Ishikawa (cell line): ENCODE measurements around the gene DLST.
A peak's percentile ranks its signal among the peaks of the same experiment; 100 is the strongest.

ENCODE experiments used
- CEBPB ChIP-seq: IDR thresholded peaks from 2 replicates; pipeline ENCODE4 v1.6.1; 2012
- CREB1 ChIP-seq: IDR thresholded peaks from 2 replicates; pipeline ENCODE4 v1.6.1; 2012; ENCODE audit warnings: low read depth
- EGR1 ChIP-seq: IDR thresholded peaks from 2 replicates; pipeline ENCODE4 v1.6.1; 2012
- EP300 ChIP-seq: IDR thresholded peaks from 2 replicates; pipeline ENCODE4 v1.6.1; 2012; ENCODE audit warnings: borderline replicate concordance
- FOXM1 ChIP-seq: IDR thresholded peaks from 2 replicates; pipeline ENCODE4 v1.6.1; 2012; ENCODE audit warnings: low read depth, borderline replicate concordance
- MAX ChIP-seq: IDR thresholded peaks from 2 replicates; pipeline ENCODE4 v1.6.1; 2012
- NFIC ChIP-seq: IDR thresholded peaks from 2 replicates; pipeline ENCODE4 v1.6.1; 2012
- RAD21 ChIP-seq: IDR thresholded peaks from 2 replicates; pipeline ENCODE4 v1.6.1; 2012; ENCODE audit warnings: low read depth
- REST ChIP-seq: IDR thresholded peaks from 2 replicates; pipeline ENCODE4 v1.6.1; 2012; ENCODE audit warnings: low read depth, mild to moderate bottlenecking
- TAF1 ChIP-seq: IDR thresholded peaks from 2 replicates; pipeline ENCODE4 v1.6.1; 2012; ENCODE audit warnings: low read depth, mild to moderate bottlenecking
- TCF12 ChIP-seq: IDR thresholded peaks from 2 replicates; pipeline ENCODE4 v1.6.1; 2012; ENCODE audit warnings: low read depth
- TEAD4 ChIP-seq: IDR thresholded peaks from 2 replicates; pipeline ENCODE4 v1.6.1; 2012
- USF1 ChIP-seq: IDR thresholded peaks from 2 replicates; pipeline ENCODE4 v1.6.1; 2012
- YY1 ChIP-seq: IDR thresholded peaks from 2 replicates; pipeline ENCODE4 v1.6.1; 2012; ENCODE audit warnings: low read depth
- ZBTB7A ChIP-seq: IDR thresholded peaks from 2 replicates; pipeline ENCODE4 v1.6.1; 2012; ENCODE audit warnings: low read depth

DLST gene

GRCh38 chr14:74912111-74912510 is 30.4 kb downstream of the DLST start:
- TF ChIP-seq YY1, result no peak
- no peak for TF ChIP-seq USF1
- TF ChIP-seq TAF1, result no peak
- no peak for TF ChIP-seq EGR1

GRCh38 chr14:74912801-74913200 is 31.1 kb downstream of the DLST start:
- TF ChIP-seq TAF1 (no peak), YY1 (no peak), TCF12 (no peak), EP300 (no peak), RAD21 (no peak), USF1 (no peak), CREB1 (no peak), NFIC (no peak), TEAD4 (no peak), FOXM1 (no peak), REST (no peak), CEBPB (no peak), MAX (no peak), EGR1 (no peak)

- TF ChIP-seq CREB1 (no peak), CEBPB (no peak), YY1 (no peak), USF1 (no peak), EP300 (no peak), MAX (no peak), REST (no peak), TEAD4 (no peak), NFIC (no peak), FOXM1 (no peak), TAF1 (no peak), ZBTB7A (no peak), EGR1 (no peak), TCF12 (no peak), RAD21 (no peak)
These were observed 31.7 kb downstream of the DLST start for GRCh38 chr14:74913393-74913910.

GRCh38 chr14:74913986-74914573 is 32.4 kb downstream of the DLST start:
- TF ChIP-seq RAD21 (peak; percentile 76), ZBTB7A (no peak), MAX (no peak), TCF12 (no peak), FOXM1 (no peak)

GRCh38 chr14:74915426-74915825 is 33.7 kb downstream of the DLST start:
- TF ChIP-seq RAD21 (no peak), CREB1 (no peak), EGR1 (no peak), REST (no peak), FOXM1 (no peak), YY1 (no peak), NFIC (no peak), USF1 (no peak), TEAD4 (no peak), ZBTB7A (no peak), EP300 (no peak), CEBPB (no peak), TCF12 (no peak)
